Measurements from ENCODE around the gene UBA6.

- TF ChIP-seq, protein P1, sequence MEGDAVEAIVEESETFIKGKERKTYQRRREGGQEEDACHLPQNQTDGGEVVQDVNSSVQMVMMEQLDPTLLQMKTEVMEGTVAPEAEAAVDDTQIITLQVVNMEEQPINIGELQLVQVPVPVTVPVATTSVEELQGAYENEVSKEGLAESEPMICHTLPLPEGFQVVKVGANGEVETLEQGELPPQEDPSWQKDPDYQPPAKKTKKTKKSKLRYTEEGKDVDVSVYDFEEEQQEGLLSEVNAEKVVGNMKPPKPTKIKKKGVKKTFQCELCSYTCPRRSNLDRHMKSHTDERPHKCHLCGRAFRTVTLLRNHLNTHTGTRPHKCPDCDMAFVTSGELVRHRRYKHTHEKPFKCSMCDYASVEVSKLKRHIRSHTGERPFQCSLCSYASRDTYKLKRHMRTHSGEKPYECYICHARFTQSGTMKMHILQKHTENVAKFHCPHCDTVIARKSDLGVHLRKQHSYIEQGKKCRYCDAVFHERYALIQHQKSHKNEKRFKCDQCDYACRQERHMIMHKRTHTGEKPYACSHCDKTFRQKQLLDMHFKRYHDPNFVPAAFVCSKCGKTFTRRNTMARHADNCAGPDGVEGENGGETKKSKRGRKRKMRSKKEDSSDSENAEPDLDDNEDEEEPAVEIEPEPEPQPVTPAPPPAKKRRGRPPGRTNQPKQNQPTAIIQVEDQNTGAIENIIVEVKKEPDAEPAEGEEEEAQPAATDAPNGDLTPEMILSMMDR (conservative IDR thresholded peaks at IDR 0.05 in 1 of 2, IDR thresholded peaks at IDR 0.05 in 1 of 2; ENCODE audit: extremely low read depth in 1 of 2, insufficient read depth in 1 of 2, low read depth in 1 of 2, low read length in 2 of 2) = no peak
- TF ChIP-seq EZH2 (IDR thresholded peaks at IDR 0.05; ENCODE audit: borderline replicate concordance, low read length) = no peak
Observed at GRCh38 chr4:67587156-67587555, 113.8 kb downstream of the UBA6 start.

Measured in mammary epithelial cell (primary cell).